Measurements from ENCODE around the gene PIANP.

- TF ChIP-seq POLR2AphosphoS5 (IDR thresholded peaks at IDR 0.05; ENCODE audit: borderline replicate concordance, low read depth, low read length): no peak
- no peak for TF ChIP-seq EZH2 (IDR thresholded peaks at IDR 0.05)
- no peak for TF ChIP-seq FOXP2 (optimal IDR thresholded peaks at IDR 0.05; ENCODE audit: control extremely low read depth, extremely low read length, insufficient read depth)
Measured at GRCh38 chr12:6735448-6736191, 35.0 kb upstream of the PIANP start.

All from SK-N-MC (cell line).